Natural killer cell (primary cell): Measurements from ENCODE around the gene DCST1. TPM values are rescaled to one million over a fixed set of nuclear protein-coding genes. Genes with fewer than 3 reads are reported as not detected.
A peak's percentile ranks its signal among the peaks of the same experiment; 100 is the strongest.

ENCODE experiments used
- ATAC-seq, 3 donors: fragments of 150-1000 bp in 2 of 3; fragments of 200-7000 bp in 1 of 3; cut with Tn5 transposase; 1 replicate in 1 of 3; 2 replicates in 2 of 3; pipeline ENCODE4 v1.10.0; 2021; ENCODE audit warnings: mild to moderate bottlenecking in 2 of 3, moderate library complexity in 2 of 3
- DNase-seq, 2 donors: peaks; one replicate each; pipeline versions ENCODE4 v3.0.0 to v3.0.0-alpha.2; 2013 to 2021; ENCODE audit warnings: mixed read lengths in 1 of 2
- H3K27ac ChIP-seq: one replicate; pipeline ENCODE4 v1.5.1; 2013; ENCODE audit warnings: mild to moderate bottlenecking, low read length
- H3K27me3 ChIP-seq: one replicate; pipeline ENCODE4 v1.6.1; 2013; ENCODE audit warnings: low read length; ENCODE audit not compliant: control insufficient read depth, insufficient read depth
- H3K36me3 ChIP-seq: one replicate; pipeline ENCODE4 v1.6.1; 2013; ENCODE audit warnings: low read length; ENCODE audit not compliant: control insufficient read depth, insufficient read depth
- H3K4me1 ChIP-seq: one replicate; pipeline ENCODE4 v1.6.1; 2013; ENCODE audit warnings: low read length; ENCODE audit not compliant: control insufficient read depth, insufficient read depth
- H3K4me3 ChIP-seq: one replicate; pipeline ENCODE4 v1.5.1; 2013; ENCODE audit warnings: low read length
- H3K9me3 ChIP-seq: one replicate; pipeline ENCODE4 v1.6.1; 2013; ENCODE audit warnings: low read length; ENCODE audit not compliant: control insufficient read depth, insufficient read depth
- H3K27ac Mint-ChIP-seq, 2 donors: one replicate each; pipeline ENCODE4 v1.8.0; 2022; ENCODE audit warnings: mild to moderate bottlenecking in 2 of 2, mixed read lengths in 2 of 2, moderate library complexity in 1 of 2
- H3K27me3 Mint-ChIP-seq, 2 donors: one replicate each; pipeline ENCODE4 v1.8.0; 2022; ENCODE audit warnings: low read depth in 2 of 2, mixed read lengths in 2 of 2
- H3K36me3 Mint-ChIP-seq: one replicate; pipeline ENCODE4 v1.8.0; 2022; ENCODE audit warnings: mixed read lengths
- H3K4me1 Mint-ChIP-seq, 2 donors: one replicate each; pipeline ENCODE4 v1.8.0; 2022; ENCODE audit warnings: mixed read lengths in 2 of 2
- H3K4me3 Mint-ChIP-seq: one replicate; pipeline ENCODE4 v1.8.0; 2022; ENCODE audit warnings: mild to moderate bottlenecking, moderate library complexity, mixed read lengths
- H3K9me3 Mint-ChIP-seq, 2 donors: one replicate each; pipeline ENCODE4 v1.8.0; 2022; ENCODE audit warnings: mixed read lengths in 2 of 2
- WGBS: methylation state at CpG from one replicate; pipeline ENCODE4 v1.1.7; 2013; ENCODE audit warnings: missing lambda C conversion rate; ENCODE audit not compliant: insufficient coverage; 5-methylcytosine and 5-hydroxymethylcytosine counted together
- intact Hi-C: fragments of 100-400 bp; cut with micrococcal nuclease; formaldehyde crosslinking; loops from one replicate; pipeline ENCODE4 v1.14.2; 2022
- total RNA-seq, 4 donors: library from RNA; stranded (reverse); fragments of 120-200 nt in 1 of 4; gene quantifications; one replicate each; pipeline versions ENCODE4 v1.2.3 to v1.2.4, GENCODE V29; 2013 to 2022
- TF ChIP-seq, protein P1 (sequence below): fragments of 200-600 bp; IDR thresholded peaks from one replicate; pipeline ENCODE4 v1.8.0; 2022; ENCODE audit warnings: antibody characterized with exemption

Gene DCST1
- total RNA-seq, 3 donors from 2014 or later (not counting 1 experiment from before 2014, with no cell fraction given), result 0.35 to 0.60 TPM; not detected in 1

DNA sequence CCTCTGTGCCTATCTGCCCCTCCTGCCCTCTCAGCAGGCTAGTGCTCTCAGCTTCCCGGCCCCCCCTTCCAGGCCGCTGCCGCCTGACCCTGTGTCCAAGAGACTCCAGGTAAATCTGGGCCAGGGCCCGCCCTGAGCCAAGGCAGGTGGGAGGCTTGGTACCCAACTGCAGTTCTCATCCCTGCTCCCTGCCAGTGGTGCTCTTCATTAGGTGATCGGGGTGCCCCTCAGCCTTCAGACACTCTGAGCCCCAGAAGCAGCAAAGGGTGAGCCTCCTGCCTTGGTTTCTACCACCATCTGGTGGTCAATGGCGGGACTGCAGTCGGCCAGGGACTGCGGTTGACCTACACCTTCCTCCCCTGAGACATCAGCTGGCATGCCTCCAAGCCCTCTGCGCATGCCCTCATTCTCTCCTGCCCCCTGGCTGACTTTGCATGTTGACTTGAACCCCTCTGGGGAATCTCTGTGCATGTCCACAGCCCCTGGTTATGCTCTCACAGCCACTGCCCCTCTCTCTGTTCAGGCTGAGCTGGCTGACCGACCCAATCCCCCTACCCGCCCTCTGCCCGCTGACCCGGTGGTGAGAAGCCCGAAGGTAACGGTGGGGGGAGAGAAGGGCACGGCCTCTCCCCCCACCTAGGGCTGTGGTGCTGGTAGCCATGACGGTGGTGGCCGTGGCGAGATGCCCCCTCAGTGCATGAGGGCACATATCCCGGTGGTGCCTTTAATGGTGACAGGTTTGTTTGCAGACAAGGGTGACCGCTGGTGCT is 27.9 kb downstream of the DCST1 start:
- Mint-ChIP-seq H3K36me3 (no peaks in the 10 kb centered on the region), H3K27ac (peak overlapping the region in 1 of 2 donors; percentile 66), H3K27me3 (peaks cover 0 to 2% of the 10 kb centered on the region in 2 donors), H3K9me3 (no peaks in the 10 kb centered on the region), H3K4me1 (peaks cover 19 to 37% of the 10 kb centered on the region in 2 donors), H3K4me3 (no peak overlapping the region)
- TF ChIP-seq, protein P1, sequence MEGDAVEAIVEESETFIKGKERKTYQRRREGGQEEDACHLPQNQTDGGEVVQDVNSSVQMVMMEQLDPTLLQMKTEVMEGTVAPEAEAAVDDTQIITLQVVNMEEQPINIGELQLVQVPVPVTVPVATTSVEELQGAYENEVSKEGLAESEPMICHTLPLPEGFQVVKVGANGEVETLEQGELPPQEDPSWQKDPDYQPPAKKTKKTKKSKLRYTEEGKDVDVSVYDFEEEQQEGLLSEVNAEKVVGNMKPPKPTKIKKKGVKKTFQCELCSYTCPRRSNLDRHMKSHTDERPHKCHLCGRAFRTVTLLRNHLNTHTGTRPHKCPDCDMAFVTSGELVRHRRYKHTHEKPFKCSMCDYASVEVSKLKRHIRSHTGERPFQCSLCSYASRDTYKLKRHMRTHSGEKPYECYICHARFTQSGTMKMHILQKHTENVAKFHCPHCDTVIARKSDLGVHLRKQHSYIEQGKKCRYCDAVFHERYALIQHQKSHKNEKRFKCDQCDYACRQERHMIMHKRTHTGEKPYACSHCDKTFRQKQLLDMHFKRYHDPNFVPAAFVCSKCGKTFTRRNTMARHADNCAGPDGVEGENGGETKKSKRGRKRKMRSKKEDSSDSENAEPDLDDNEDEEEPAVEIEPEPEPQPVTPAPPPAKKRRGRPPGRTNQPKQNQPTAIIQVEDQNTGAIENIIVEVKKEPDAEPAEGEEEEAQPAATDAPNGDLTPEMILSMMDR, result peak; percentile 93
- intact Hi-C loops, result loop anchor here (1.0 to 5.0 kb wide), 5 partner anchors 16 to 503 kb away; partner anchors contain the start of genes CKS1B, PMVK, SHC1 and UBE2Q1
- WGBS, result 51% methylated on average over 14 of the region's 21 CpGs
- no peaks in the 10 kb centered on the region for H3K27me3 ChIP-seq
- H3K4me3 ChIP-seq, result no peak overlapping the region
- ATAC-seq (peak; percentile 67 to 78 (median 67)), DNase-seq (peak; percentile 95 to 96)
- peaks cover 33% of the 10 kb centered on the region for H3K4me1 ChIP-seq
- H3K9me3 ChIP-seq, result no peaks in the 10 kb centered on the region
- H3K36me3 ChIP-seq, result peaks cover 13% of the 10 kb centered on the region
- H3K27ac ChIP-seq, result no peak overlapping the region

DNA sequence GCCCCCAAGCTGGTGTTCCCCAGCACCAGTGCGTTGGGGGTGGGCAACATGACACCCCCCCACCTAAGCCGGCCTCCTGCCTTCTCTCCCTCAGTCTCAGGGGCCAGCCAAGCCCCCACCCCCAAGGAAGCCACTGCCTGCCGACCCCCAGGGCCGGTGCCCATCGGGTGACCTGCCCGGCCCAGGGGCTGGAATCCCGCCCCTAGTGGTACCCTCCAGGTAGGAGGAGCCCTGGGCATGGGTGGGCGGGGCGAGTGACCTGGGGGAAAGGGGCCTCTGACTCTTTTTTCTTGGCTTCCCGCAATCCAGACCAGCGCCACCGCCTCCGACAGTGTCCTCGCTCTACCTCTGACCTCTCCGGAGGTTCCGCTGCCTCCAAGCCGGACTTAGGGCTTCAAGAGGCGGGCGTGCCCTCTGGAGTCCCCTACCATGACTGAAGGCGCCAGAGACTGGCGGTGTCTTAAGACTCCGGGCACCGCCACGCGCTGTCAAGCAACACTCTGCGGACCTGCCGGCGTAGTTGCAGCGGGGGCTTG is 28.6 kb downstream of the DCST1 start:
- Histone ChIP-seq H3K27me3 (no peaks in the 10 kb centered on the region), H3K27ac (no peak overlapping the region), H3K4me1 (peaks cover 33% of the 10 kb centered on the region), H3K36me3 (peaks cover 13% of the 10 kb centered on the region), H3K9me3 (no peaks in the 10 kb centered on the region), H3K4me3 (no peak overlapping the region)
- no peak for DNase-seq
- H3K27ac Mint-ChIP-seq, result no peak overlapping the region
- ATAC-seq, result no peak
- no peaks in the 10 kb centered on the region for H3K9me3 Mint-ChIP-seq
- no peaks in the 10 kb centered on the region for H3K36me3 Mint-ChIP-seq
- TF ChIP-seq, protein P1, result no peak
- intact Hi-C loops, result loop anchor here (5.0 kb wide), 3 partner anchors 60 to 125 kb away; partner anchors contain the start of genes CKS1B, PMVK, SHC1 and ZBTB7B
- WGBS, result 77% methylated on average over 29 of the region's 29 CpGs
- H3K4me1 Mint-ChIP-seq, result peaks cover 19 to 37% of the 10 kb centered on the region in 2 donors
- H3K27me3 Mint-ChIP-seq, result peaks cover 0 to 2% of the 10 kb centered on the region in 2 donors
- no peak overlapping the region for H3K4me3 Mint-ChIP-seq

DNA sequence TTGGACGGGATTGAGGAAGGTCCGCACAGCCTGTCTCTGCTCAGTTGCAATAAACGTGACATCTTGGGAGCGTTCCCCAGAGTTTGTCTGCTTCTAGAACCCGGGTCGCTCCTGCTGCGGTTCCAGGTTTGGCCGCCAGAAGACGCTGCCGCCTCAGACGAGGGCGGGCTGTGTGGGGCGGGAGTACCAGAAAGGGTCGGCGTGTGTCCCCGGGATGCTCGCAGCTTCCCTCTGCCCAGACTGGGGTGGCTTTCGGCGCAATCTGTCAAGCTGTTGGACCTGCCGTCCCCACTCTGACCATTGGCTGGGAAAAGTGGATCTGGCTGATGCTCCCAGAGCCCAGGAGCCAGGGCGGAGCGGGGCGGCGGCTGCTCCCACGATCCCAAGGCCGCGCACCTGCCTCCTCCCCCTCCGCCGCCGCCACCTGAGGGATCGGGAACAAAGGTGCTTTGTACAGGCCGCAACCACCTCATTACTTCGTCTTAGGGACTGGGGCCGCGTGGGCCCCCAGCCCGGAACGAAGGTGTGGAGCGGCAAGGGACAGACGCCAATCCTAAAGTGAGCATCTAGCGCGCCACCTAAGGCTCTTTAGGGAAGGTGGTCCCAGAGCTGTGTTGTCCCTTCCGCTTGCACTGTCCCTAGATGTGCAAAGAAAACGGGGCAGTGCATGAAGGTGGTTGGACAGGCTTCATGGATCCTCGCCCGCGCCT is 29.2 kb downstream of the DCST1 start:
- Histone ChIP-seq H3K4me3 (peak overlapping the region; percentile 57), H3K27ac (no peak overlapping the region), H3K4me1 (peaks cover 33% of the 10 kb centered on the region), H3K36me3 (peaks cover 10% of the 10 kb centered on the region), H3K27me3 (no peaks in the 10 kb centered on the region), H3K9me3 (no peaks in the 10 kb centered on the region)
- Mint-ChIP-seq H3K9me3 (no peaks in the 10 kb centered on the region), H3K4me3 (peak overlapping the region; percentile 92), H3K4me1 (peaks cover 19 to 37% of the 10 kb centered on the region in 2 donors), H3K27ac (peak overlapping the region; percentile 71 to 80), H3K36me3 (no peaks in the 10 kb centered on the region), H3K27me3 (peaks cover 0 to 2% of the 10 kb centered on the region in 2 donors)
- TF ChIP-seq, protein P1, result peak; percentile 72
- 5% methylated on average over 46 of the region's 46 CpGs for WGBS
- ATAC-seq, result peak in 1 of 3 donors; percentile 16
- intact Hi-C loops, result loop anchor here (1.0 to 5.0 kb wide), 4 partner anchors 22 to 126 kb away; partner anchors contain the start of genes CKS1B, PMVK, SHC1 and ZBTB7B
- peak; percentile 53 to 80 for DNase-seq
